HepG2 (cell line): ENCODE results near the gene CCDC144A.
"Not testable (repeated sequence)": the region's sequence is repeated elsewhere in the genome, so short reads cannot be mapped to it uniquely, and the experiment has no call there.

Experiments
- BRF2 ChIP-seq: sonication (generic); formaldehyde crosslinking; IDR thresholded peaks from 2 replicates; pipeline ENCODE4 v1.8.1; 2022; ENCODE audit warnings: mild to moderate bottlenecking, missing genetic modification reagents
- CTCF ChIP-seq: sonication (generic); formaldehyde crosslinking; IDR thresholded peaks from 2 replicates; pipeline ENCODE4 v1.5.0; 2020; ENCODE audit warnings: mild to moderate bottlenecking, missing genetic modification reagents, moderate library complexity
- GLMP ChIP-seq: sonication (generic); formaldehyde crosslinking; IDR thresholded peaks from 2 replicates; pipeline ENCODE4 v1.9.0; 2021; ENCODE audit warnings: missing genetic modification reagents, mild to moderate bottlenecking, borderline replicate concordance
- HINFP ChIP-seq: sonication (generic); formaldehyde crosslinking; IDR thresholded peaks from 2 replicates; pipeline ENCODE4 v1.4.0; 2020; ENCODE audit warnings: low read depth, mild to moderate bottlenecking, missing genetic modification reagents
- MTA1 ChIP-seq: sonication (generic); formaldehyde crosslinking; IDR thresholded peaks from 2 replicates; pipeline ENCODE4 v1.4.0; 2020; ENCODE audit warnings: missing genetic modification reagents, mild to moderate bottlenecking, borderline replicate concordance
- NFKB2 ChIP-seq: sonication (generic); formaldehyde crosslinking; IDR thresholded peaks from 2 replicates; pipeline ENCODE4 v1.4.0; 2020; ENCODE audit warnings: missing genetic modification reagents, borderline replicate concordance
- NR1H2 ChIP-seq: sonication (generic); formaldehyde crosslinking; IDR thresholded peaks from 2 replicates; pipeline ENCODE4 v1.8.1; 2022; ENCODE audit warnings: low read depth, missing genetic modification reagents, borderline replicate concordance
- PREB ChIP-seq: sonication (generic); formaldehyde crosslinking; IDR thresholded peaks from 2 replicates; pipeline ENCODE4 v1.4.0; 2020; ENCODE audit warnings: missing genetic modification reagents
- TCF7L2 ChIP-seq: IDR thresholded peaks from 2 replicates; pipeline ENCODE4 v1.6.1; 2011; ENCODE audit warnings: mild to moderate bottlenecking, low read depth, low read length, moderate library complexity
- ZNF263 ChIP-seq: sonication (generic); formaldehyde crosslinking; IDR thresholded peaks from 2 replicates; pipeline ENCODE4 v1.4.0; 2020; ENCODE audit warnings: missing genetic modification reagents
- ZNF619 ChIP-seq: sonication (generic); formaldehyde crosslinking; IDR thresholded peaks from 2 replicates; pipeline ENCODE4 v1.4.0; 2020; ENCODE audit warnings: mild to moderate bottlenecking, missing genetic modification reagents

- TF ChIP-seq MTA1 (CRISPR knock-in tag); CTCF (CRISPR knock-in tag); PREB (CRISPR knock-in tag); HINFP (CRISPR knock-in tag); TCF7L2; NFKB2 (CRISPR knock-in tag); NR1H2; ZNF619 (CRISPR knock-in tag); GLMP (CRISPR knock-in tag); ZNF263 (CRISPR knock-in tag); BRF2 (CRISPR knock-in tag): not testable (repeated sequence)
These were observed 116.6 kb downstream of the CCDC144A start for GRCh38 chr17:16806599-16806998.
